ENCODE results near the gene TTC39B.
"Not testable (repeated sequence)": the region's sequence is repeated elsewhere in the genome, so short reads cannot be mapped to it uniquely, and the experiment has no call there.

Gene TTC39B

DNA sequence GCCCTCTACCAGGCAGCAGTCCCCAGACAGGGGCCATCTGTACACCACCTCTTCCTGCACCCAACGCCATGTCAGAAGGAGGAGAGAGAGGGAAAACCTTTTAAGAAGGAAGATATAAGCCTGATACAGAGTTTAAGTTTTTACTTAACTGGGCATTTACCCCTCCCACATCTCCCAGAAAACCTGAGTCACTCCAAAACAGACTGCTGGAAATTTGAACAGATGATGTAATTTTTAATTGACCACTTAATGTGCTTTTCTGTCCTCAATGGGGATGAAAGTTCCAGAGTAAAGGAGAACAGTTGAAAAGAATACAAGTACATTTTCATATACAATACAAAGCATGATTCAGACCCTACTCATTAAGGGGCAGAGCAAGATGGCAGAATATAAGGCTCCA, 63.9 kb downstream of the TTC39B start:
- CTCF ChIA-PET: interaction anchor here (1.0 kb wide), 1 partner anchor 8 kb away, joined by 3 read pairs; no protein-coding TSS in a partner anchor
- Mint-ChIP-seq H3K36me3 (peaks cover 15% of the 10 kb centered on the region), H3K27me3 (no peaks in the 10 kb centered on the region), H3K9me3 (peaks cover 9% of the 10 kb centered on the region), H3K27ac (no peak overlapping the region), H3K4me3 (no peak overlapping the region), H3K4me1 (peaks cover 6% of the 10 kb centered on the region)
- DNase-seq: no peak

DNA sequence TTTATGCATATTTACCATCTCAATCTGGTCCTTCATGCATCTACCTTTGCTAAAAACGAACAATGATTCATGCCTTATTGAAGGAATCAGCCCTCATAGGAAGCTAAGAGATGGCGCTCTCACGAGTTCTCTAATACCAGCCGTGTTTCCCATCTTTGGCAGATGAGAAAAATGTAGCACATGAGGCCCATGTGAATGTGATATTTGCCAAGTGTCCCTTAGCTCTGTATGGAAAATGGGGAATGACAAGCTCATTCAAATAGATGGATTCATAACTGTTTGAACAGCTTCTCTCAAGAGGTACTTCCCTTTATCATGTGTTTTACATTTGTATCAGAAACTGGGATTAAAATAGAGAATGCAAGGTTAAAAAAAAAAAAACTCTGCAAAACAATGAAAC, 66.1 kb downstream of the TTC39B start:
- Mint-ChIP-seq H3K4me3 (no peak overlapping the region), H3K36me3 (peaks cover 26% of the 10 kb centered on the region), H3K27me3 (no peaks in the 10 kb centered on the region), H3K9me3 (peaks cover 24% of the 10 kb centered on the region), H3K27ac (no peak overlapping the region), H3K4me1 (peaks cover 3% of the 10 kb centered on the region)
- CTCF ChIA-PET: no interaction called here
- no peak for DNase-seq

DNA sequence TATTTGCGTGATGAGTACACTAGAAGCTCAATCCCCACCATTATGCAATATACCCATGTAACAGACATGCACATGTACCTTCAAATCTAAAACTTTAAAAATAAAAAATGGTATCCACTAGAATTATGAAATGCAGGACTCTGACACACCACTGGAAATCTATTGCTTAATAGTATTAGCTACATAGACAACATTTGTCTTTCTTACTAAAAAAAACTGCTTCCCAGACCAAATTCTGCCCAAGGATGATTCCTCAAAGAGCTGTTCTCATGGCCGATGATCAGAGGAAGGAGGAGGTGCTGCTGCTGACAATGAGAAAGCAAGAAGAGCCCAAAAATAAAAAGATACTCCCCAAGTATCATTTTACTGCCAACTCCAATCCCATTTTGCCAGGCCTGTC, 67.2 kb downstream of the TTC39B start:
- Mint-ChIP-seq H3K27me3 (no peaks in the 10 kb centered on the region), H3K4me1 (peaks cover 4% of the 10 kb centered on the region), H3K9me3 (peaks cover 31% of the 10 kb centered on the region), H3K4me3 (no peak overlapping the region), H3K27ac (no peak overlapping the region), H3K36me3 (peaks cover 33% of the 10 kb centered on the region)
- CTCF ChIA-PET: interaction anchor here (1.0 kb wide), 1 partner anchor 19 kb away, joined by 3 read pairs; no protein-coding TSS in a partner anchor
- no peak for DNase-seq

DNA sequence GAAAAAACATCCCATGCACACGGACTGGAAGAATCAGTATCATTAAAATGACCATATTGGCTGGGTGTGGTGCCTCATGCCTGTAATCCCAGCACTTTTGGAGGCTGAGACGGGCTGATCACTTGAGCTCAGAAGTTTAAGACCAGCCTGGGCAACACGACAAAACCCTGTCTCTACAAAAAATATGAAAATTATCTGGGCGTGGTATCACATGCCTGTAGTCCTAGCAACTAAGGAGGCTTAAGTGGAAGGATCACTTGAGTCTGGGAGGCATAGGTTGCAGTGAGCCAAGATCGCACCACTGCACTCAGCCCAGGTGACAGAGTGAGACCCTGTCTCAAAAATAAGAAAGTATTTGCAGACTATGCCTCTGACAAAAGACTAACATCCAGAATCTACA, 68.4 kb downstream of the TTC39B start:
- Mint-ChIP-seq H3K27me3 (no peaks in the 10 kb centered on the region), H3K27ac (no peak overlapping the region), H3K9me3 (peaks cover 31% of the 10 kb centered on the region), H3K4me3 (no peak overlapping the region), H3K36me3 (peaks cover 33% of the 10 kb centered on the region), H3K4me1 (peaks cover 4% of the 10 kb centered on the region)
- DNase-seq: no peak
- CTCF ChIA-PET: interaction anchor here (0.6 kb wide), 1 partner anchor 16 kb away, joined by 3 read pairs; no protein-coding TSS in a partner anchor

DNA sequence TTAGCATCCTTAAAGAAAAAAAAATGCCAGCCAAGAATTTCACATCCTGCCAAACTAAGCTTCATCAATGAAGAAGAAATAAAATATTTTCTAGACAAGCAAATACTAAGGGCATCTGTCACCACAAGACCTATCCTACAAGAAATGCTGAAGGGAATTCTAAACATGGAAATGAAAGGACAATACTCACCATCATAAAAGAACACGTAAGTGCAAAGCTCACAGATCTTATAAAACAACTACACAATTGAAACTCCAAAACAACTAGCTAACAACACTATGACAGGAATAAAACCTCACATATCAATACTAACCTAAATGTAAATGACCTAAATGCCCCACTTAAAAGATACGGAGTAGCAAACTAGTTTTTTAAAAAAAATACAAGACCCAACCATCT, 71.4 kb downstream of the TTC39B start:
- H3K4me3 Mint-ChIP-seq: no peak overlapping the region
- peaks cover 2% of the 10 kb centered on the region for H3K4me1 Mint-ChIP-seq
- no peaks in the 10 kb centered on the region for H3K27me3 Mint-ChIP-seq
- peaks cover 36% of the 10 kb centered on the region for H3K9me3 Mint-ChIP-seq
- DNase-seq: no peak
- CTCF ChIA-PET: interaction anchor here (0.7 kb wide), 1 partner anchor 8 kb away, joined by 3 read pairs; no protein-coding TSS in a partner anchor
- H3K27ac Mint-ChIP-seq: no peak overlapping the region
- peaks cover 41% of the 10 kb centered on the region for H3K36me3 Mint-ChIP-seq

DNA sequence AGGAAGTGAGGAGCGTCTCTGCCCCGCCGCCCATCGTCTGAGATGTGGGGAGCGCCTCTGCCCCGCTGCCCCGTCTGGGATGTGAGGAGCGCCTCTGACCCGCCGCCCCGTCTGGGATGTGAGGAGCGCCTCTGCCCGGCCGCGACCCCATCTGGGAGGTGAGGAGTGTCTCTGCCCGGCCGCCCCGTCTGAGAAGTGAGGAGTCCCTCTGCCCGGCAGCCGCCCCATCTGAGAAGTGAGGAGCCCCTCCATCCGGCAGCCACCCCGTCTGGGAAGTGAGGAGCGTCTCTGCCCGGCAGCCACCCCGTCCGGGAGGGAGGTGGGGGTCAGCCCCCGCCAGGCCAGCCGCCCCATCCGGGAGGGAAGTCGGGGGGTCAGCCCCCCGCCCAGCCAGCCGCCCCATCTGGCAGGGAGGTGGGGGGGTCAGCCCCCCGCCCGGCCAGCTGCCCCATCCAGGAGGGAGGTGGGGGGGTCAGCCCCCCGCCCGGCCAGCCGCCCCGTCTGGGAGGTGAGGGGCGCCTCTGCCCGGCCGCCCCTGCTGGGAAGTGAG, 73.0 kb downstream of the TTC39B start:
- H3K4me1 Mint-ChIP-seq, CTCF ChIA-PET, DNase-seq, H3K27me3 Mint-ChIP-seq, H3K4me3 Mint-ChIP-seq, H3K27ac Mint-ChIP-seq: not testable (repeated sequence)
- Mint-ChIP-seq H3K36me3 (peaks cover 36% of the 10 kb centered on the region), H3K9me3 (peaks cover 36% of the 10 kb centered on the region)

DNA sequence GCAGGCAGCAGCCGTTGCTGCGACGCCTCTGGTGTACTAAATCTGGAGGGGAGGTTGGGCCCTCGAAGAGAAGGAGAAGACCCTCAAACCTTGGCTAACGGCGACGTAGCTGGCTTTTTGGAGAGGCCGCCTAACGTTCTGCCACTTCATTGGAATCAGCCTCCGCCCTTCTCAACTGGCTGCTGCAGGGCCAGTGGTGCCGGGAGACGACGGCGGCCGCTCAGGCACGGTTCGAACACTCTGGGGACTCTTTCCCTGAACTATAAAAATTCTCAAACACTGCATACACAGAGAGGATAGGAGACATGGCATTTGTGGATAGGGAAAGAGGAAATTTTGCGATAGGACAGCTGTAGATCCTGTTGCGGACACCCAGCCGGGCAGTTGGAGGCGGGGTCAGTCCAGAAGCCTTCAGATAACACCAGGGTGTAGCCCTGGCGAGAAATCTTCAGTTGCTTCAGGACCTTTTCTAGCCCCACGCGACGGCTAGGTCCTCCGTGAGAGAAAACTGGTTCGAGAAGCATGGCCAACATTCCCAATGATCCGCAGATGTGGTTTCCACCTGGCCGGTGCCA, 74.2 kb downstream of the TTC39B start:
- DNase-seq, H3K27ac Mint-ChIP-seq, H3K4me1 Mint-ChIP-seq, H3K27me3 Mint-ChIP-seq, H3K4me3 Mint-ChIP-seq: not testable (repeated sequence)
- CTCF ChIA-PET: interaction anchor here (1.2 to 2.2 kb wide), 2 partner anchors 11 to 13 kb away, joined by 5 to 13 read pairs; no protein-coding TSS in a partner anchor
- Mint-ChIP-seq H3K9me3 (peaks cover 25% of the 10 kb centered on the region), H3K36me3 (peaks cover 26% of the 10 kb centered on the region)

DNA sequence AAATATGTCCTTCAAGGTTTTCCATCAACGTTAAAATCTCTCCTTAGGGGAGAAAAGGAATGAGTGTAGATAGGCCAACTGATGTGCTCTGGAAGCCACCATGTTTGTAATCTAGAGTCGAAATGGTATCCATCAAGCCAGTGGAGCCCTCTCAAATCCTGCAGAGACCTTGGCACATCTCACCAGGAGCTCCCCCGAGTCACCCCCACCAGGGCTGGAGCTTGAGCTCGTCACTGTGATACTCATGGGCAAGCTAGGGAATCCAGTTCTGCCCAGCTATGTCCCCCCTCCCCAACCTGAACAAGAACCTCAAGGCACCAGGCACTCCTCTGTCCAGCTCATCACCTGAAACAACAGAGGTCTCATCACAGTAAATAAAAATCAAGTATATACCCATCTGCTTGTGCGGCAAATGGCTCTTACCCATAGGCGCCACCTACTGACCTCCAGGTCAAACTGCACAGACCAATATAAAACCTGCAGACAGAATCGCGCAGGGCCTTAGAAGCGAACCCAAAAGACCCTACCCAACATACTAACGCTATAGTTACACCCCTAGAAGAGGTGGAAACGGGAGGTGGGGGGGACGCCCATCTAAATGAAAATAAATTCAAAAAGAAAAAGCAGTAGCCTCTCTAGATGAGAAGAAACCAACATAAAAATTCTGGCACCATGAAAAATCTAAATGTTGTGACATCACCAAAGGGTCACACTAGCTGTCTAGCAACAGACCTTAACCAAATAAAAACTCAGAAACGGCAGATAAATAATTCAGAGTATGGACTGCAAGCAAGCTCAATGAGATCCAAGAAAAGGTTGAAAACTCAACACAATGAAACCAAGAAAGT, 75.0 kb downstream of the TTC39B start:
- peaks cover 5% of the 10 kb centered on the region for H3K4me1 Mint-ChIP-seq
- H3K27me3 Mint-ChIP-seq: no peaks in the 10 kb centered on the region
- DNase-seq: peak; percentile 21
- CTCF ChIA-PET: interaction anchor here (0.9 to 2.2 kb wide), 7 partner anchors 10 to 20 kb away, joined by 3 to 13 read pairs (median 5); no protein-coding TSS in a partner anchor
- peaks cover 19% of the 10 kb centered on the region for H3K36me3 Mint-ChIP-seq
- no peak overlapping the region for H3K27ac Mint-ChIP-seq
- no peak overlapping the region for H3K4me3 Mint-ChIP-seq
- peaks cover 18% of the 10 kb centered on the region for H3K9me3 Mint-ChIP-seq

DNA sequence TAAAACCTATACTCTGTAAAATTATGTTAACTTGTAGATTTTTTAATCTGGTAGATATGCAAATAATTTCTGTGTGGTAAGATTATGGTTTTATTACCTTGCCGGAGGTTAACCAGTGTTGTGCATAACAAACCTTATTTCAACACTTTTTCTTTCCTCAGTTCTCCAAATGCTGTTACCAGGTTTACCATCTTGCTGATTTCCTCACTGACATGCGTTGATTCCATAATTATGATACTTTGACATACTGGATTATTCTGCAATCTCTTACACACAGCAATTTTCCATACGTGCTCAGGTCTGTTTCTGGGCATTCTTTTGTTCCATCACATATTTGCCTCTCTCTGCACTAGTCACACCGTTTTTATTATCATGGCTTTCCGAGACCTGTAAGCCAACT, 77.6 kb downstream of the TTC39B start:
- Mint-ChIP-seq H3K36me3 (peaks cover 14% of the 10 kb centered on the region), H3K9me3 (peaks cover 5% of the 10 kb centered on the region), H3K4me1 (peaks cover 3% of the 10 kb centered on the region), H3K4me3 (no peak overlapping the region), H3K27ac (no peak overlapping the region), H3K27me3 (no peaks in the 10 kb centered on the region)
- DNase-seq: no peak
- CTCF ChIA-PET: no interaction called here

DNA sequence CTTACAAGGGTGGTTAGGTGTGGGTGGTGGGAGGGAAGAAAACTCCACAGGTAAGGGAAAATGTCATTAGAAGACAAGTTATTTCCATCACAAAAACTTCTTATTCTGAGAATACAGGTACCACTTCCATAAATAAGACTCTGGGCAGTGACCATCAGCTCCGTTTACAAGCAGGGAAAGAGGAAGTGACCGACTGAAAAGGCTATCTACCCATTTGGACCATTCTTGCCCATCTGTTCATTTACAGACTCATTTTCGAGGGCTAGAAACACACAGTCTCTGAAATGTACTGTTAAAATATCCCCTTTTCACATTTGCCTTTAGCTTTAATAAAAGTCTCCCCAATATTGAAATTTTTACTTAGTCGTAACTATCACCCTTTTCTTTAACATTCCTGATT, 79.5 kb downstream of the TTC39B start:
- Mint-ChIP-seq H3K9me3 (peaks cover 3% of the 10 kb centered on the region), H3K4me1 (peaks cover 3% of the 10 kb centered on the region), H3K27me3 (no peaks in the 10 kb centered on the region), H3K4me3 (no peak overlapping the region), H3K27ac (no peak overlapping the region), H3K36me3 (peaks cover 26% of the 10 kb centered on the region)
- CTCF ChIA-PET: interaction anchor here (1.2 kb wide), 1 partner anchor 15 kb away, joined by 3 read pairs; no protein-coding TSS in a partner anchor
- no peak for DNase-seq

DNA sequence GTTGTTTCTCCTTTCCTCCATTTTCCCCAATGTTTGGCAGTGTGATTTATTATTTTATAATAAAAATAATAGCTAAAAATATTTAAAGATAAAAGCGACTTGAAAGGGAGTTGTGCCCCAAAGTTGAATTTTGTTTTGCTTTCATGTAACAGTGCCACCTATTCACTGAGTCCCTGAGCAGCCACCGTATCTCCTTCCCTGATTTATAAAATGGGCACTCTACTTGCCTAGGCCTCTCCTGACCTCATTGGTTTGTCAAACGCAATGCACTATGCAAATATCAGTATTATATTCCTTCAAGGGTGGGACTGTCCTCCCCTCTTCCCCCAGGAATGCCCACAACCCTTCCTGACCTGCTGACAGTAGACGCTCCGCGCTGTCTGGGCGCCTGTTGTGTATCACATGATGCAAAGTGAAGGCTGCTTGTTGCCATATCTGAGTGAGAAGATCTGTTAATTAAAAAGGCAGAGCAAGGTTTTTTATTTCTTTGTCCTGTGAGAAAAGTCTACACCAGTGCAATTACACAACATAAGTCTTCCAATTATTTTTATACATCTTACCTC, 81.4 kb downstream of the TTC39B start:
- Mint-ChIP-seq H3K4me1 (peaks cover 3% of the 10 kb centered on the region), H3K4me3 (no peak overlapping the region), H3K27ac (no peak overlapping the region), H3K36me3 (peaks cover 24% of the 10 kb centered on the region), H3K27me3 (no peaks in the 10 kb centered on the region), H3K9me3 (no peaks in the 10 kb centered on the region)
- DNase-seq: no peak
- CTCF ChIA-PET: no interaction called here

DNA sequence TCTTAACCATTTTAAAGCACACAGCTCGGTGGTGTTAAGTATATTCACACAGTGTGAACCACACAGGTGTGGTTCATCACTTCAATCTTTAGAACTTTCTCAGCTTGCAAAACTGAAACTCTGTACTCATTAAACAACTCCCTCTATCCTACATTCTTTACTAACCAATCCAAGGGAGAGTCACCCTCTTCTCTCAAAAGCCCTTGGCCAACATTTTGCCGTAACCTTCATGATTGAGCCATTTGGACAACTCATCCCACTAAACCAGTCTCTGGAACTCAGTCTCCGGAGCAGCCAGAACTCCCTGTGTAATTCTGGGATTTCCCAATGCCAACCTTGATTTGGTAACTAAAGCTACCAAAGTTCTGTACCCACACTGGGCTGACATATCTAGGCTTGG, 84.7 kb downstream of the TTC39B start:
- H3K27me3 Mint-ChIP-seq: no peaks in the 10 kb centered on the region
- no peaks in the 10 kb centered on the region for H3K9me3 Mint-ChIP-seq
- no peak overlapping the region for H3K27ac Mint-ChIP-seq
- no peak overlapping the region for H3K4me3 Mint-ChIP-seq
- H3K4me1 Mint-ChIP-seq: no peaks in the 10 kb centered on the region
- DNase-seq: no peak
- peaks cover 28% of the 10 kb centered on the region for H3K36me3 Mint-ChIP-seq
- CTCF ChIA-PET: interaction anchor here (2.1 to 2.8 kb wide), 2 partner anchors 9 to 10 kb away, joined by 6 to 13 read pairs; no protein-coding TSS in a partner anchor

DNA sequence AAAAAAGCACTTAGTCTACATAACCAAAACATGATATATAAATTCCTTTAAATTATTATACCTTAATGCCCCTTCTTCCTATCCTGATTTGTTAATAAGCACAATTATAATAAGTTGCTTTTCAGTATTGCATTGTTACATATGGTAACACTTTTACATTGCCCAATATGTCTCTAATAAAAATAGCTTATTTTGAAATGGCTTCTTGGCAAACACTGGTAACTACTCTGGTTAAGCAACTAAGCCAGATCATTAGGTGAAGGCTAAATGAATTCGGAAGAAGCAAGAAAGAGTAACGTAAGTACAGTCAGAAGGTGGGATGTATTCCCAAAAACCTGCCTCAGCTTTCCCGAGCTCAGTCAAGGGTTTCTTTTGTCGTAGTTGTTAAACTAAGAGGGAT, 85.3 kb downstream of the TTC39B start:
- H3K4me3 Mint-ChIP-seq: no peak overlapping the region
- CTCF ChIA-PET: interaction anchor here (2.1 to 2.8 kb wide), 2 partner anchors 10 kb away, joined by 6 to 13 read pairs; no protein-coding TSS in a partner anchor
- H3K36me3 Mint-ChIP-seq: peaks cover 28% of the 10 kb centered on the region
- DNase-seq: no peak
- no peaks in the 10 kb centered on the region for H3K4me1 Mint-ChIP-seq
- H3K27me3 Mint-ChIP-seq: no peaks in the 10 kb centered on the region
- H3K27ac Mint-ChIP-seq: no peak overlapping the region
- H3K9me3 Mint-ChIP-seq: no peaks in the 10 kb centered on the region

DNA sequence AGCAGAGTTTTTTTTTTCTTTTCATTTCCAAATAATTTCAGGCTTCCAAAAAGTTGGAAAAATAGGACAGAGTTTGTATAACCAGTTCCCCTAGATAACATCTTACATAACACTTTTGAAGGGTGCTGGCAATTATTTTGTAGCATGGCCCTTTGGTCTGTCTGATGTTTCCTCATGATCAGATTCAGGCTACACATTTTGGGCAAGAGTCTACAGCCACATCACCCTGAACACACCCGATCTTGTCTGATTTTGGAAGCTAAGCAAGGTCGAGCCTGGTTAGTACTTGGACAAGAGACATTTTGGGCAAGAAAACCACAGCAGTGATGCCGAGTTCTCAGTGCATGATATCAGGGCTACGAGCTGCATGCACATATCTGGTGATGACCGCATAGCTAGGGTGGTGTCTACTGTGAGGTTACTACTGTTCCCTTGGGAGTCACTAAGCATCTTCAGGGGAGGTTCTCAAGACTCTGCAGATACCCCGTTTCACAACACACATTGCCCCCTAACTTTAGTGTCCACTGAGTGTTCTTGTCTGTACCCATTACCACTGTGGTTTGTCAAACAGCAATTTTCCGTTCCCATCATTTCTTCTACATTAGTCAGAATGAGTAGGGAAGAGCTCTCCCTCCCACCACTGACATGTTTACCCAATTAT, 86.2 kb downstream of the TTC39B start:
- Mint-ChIP-seq H3K36me3 (peaks cover 25% of the 10 kb centered on the region), H3K4me3 (no peak overlapping the region), H3K27ac (no peak overlapping the region), H3K4me1 (no peaks in the 10 kb centered on the region), H3K27me3 (no peaks in the 10 kb centered on the region), H3K9me3 (no peaks in the 10 kb centered on the region)
- DNase-seq: no peak
- CTCF ChIA-PET: interaction anchor here (1.6 to 2.8 kb wide), 3 partner anchors 9 to 11 kb away, joined by 5 to 13 read pairs (median 6); no protein-coding TSS in a partner anchor

All from activated naive CD4-positive, alpha-beta T cell treated with anti-CD3 and anti-CD28 coated beads, Interleukin-2, amount 10 ng/mL, durations not matched to agents 7 days and 5 days (primary cell).